Ureter (tissue), 1 donor: Measurements from ENCODE around the gene GOSR1. TPM values are rescaled to one million over a fixed set of nuclear protein-coding genes. Genes with fewer than 3 reads are reported as not detected.
"Not testable (repeated sequence)": the region's sequence is repeated elsewhere in the genome, so short reads cannot be mapped to it uniquely, and the experiment has no call there.

Source experiments
- DNase-seq: peaks from one replicate; pipeline ENCODE4 v3.0.0-alpha.2; 2020; ENCODE audit warnings: low spot score
- total RNA-seq: library from RNA; stranded (reverse); gene quantifications from one replicate; pipeline ENCODE4 v1.2.4, GENCODE V29; 2023
- donor health status: DM: yes; HTN: yes; CAD: no.

The GOSR1 gene
- total RNA-seq, 1 donor from 2014 or later = 61.0 TPM

DNA sequence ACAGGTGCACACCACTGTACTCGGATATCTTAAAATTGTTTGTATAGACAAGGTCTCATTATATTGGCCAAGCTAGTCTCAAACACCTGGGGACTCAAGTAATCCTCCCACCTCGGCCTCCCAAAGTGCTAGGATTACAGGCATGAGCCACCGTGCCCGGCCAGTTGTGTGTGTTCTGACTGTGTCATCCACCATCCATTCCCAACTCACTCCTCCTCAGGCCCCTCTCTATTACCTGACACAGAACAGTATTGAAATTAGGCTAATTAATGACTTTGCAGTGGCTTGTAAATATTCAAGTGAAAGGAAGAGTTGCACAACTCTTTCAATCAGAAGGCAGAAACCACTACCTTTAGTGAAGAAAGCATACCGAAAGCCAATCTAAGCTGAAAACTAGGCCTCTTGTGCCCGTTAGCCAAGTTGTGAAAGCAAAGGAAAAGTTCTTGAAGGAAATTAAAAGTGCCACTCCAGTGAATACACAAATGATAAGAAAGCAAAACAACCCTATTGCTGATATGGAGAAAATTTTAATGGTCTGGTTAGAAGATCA lies 28.7 kb downstream of the GOSR1 start:
- DNase-seq = no peak

DNA sequence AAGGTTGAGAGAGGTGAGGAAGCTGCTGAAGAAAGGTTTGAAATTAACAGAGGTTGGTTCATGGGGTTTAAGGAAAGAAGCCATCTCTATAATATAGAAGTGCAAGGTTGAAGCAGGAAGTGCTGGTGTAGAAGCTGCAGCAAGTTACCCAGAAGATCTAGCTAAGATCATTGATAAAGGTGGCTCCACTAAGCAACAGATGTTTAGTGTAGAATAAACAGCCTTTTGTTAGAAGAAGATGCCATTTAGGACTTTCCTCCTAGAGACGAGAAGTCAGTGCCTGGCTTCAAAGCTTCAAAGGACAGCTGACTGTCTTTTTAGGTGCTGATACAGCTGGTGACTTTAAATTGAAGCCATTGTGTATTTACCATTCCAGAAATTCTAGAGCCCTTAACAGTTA lies 29.3 kb downstream of the GOSR1 start:
- no peak for DNase-seq

DNA sequence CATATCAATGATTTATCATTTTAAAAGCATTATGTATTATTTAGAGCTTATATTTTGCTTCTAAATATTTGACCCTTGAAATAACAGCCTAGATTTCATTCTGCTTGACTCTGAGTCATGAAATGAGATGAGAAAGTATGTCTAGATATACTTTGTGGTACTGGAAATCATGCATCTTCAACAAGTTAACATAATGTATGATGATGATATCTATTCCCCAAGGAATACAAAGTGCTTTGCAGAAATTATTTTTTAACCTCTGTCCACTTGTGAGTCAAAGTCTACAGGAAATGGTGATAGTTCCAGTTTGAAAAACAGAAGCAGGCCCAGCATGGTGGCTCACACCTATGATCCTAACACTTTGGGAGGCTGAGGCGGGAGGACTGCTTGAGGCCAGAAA lies 36.1 kb downstream of the GOSR1 start:
- no peak for DNase-seq

DNA sequence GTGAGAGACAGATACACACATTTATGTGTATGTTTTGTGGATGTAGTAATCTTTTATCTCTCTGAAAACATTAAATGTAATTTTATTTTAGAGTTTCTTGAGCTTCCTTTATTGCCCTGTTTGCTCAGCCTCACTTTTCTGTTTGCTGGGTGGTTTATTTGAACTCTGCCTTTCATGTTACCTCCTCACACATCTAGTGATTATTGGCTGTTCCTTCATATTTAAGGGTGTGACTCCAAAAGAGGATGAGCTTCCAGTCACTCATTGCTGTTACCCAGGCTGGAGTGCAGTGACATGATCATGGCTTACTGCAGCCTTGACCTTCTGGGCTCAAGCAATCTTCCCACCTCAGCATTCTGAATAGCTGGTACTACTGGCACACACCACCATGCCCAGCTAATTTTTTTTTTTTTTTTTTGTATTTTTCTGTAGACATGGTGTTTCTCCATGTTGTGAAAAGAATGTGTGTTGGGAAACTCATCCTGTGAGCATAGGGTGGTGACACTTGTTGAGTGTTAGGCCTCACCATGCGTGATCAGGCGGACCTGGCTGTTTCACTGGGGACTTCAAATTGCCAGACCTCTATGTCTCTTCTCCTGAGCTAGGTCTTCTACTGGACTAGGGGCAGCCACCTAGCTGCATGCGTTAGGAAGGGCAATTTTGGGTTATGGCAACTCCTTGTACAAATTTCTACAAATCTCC lies 37.8 kb downstream of the GOSR1 start:
- DNase-seq = no peak

DNA sequence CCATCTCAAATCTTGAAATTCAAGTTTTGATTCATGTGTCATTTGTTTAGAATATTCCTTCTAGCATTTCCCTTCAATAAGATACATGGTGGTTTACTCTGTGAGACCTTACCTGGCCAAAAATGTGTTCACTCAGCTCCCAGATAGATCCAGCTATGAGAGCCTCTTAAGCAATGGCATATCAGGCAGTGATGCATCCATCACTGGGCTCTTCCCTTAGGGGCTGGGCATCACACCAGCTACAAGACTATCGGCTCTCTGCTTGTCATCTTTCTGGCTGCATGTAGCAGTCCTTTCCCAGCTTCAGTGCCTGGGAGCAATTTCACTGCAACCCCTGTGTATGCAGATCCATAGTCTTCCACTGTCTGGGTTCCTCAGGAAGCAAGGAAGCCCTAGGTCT lies 40.6 kb downstream of the GOSR1 start:
- DNase-seq = no peak

DNA sequence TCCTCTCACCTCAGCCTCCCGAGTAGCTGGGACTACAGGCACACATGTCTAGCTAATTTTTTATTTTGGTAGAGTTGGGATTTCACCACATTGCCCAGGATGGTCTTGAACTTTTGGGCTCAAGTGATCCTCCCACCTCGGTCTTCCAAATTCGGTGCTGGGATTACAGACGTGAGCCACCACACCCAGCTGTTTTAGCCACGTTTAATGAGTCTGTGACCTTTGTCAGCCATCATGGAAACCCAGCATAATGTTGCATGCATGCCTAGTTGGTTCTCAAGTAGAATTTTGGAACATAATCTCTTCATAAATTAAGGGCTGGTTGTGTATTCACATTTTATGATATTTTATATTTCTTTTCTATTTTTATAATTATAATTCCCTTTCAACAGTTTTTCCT lies 42.0 kb downstream of the GOSR1 start:
- no peak for DNase-seq

DNA sequence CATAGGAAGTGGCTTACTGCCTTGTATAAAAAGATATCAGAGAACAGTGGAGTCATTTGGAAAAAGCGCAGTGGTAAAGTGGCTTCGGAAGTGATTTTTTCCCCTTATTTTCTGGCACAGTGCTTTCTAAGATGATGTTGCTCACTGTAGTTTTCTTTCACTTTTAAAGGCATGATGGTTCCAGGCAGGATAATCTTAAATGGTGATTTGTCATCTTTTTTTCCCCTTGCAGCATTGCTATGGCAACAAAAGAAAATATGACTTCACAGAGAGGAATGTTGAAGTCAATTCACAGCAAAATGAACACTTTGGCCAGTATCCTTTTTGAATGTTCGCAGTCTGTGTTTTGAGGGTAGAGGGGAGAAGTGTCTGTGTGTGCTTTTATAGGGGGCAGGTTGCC lies 42.5 kb downstream of the GOSR1 start:
- no peak for DNase-seq

DNA sequence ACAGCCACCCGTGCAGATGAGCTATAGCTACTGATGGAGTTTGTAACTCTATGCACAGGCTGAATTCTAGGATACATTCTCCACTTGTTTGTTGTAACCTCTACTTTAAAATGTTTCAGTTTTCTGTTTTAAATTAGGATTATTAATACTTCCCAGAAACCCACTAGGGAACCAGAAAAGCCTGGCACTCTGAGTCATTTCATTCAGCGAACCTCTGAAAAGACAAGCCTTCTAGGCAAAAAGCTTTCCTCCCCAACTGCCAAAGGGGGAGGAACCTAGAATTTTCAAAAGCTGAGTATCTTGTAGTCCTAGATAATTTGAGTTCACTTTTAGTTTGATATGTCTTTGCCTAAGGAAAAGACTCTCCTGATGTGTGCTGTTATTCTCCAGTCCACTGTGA lies 43.2 kb downstream of the GOSR1 start:
- DNase-seq = no peak

DNA sequence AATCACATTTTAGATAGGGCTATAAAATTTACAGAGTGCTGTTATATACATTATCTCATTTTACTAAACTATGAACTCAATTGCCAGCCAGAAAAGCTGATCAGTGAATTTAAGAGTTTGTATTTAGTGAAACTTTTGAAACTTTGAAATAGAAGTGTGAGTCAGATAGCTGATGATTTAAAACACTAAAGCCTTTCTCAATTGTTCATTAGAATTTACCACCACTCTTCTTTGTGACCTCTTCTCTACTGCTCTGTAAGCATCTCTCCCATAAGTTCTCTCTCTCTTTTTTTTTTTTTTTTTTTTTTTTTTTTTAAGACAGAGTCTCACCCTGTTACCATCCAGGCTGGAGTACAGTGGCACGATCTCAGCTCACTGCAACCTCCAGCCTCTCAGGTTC lies 43.7 kb downstream of the GOSR1 start:
- DNase-seq = no peak

DNA sequence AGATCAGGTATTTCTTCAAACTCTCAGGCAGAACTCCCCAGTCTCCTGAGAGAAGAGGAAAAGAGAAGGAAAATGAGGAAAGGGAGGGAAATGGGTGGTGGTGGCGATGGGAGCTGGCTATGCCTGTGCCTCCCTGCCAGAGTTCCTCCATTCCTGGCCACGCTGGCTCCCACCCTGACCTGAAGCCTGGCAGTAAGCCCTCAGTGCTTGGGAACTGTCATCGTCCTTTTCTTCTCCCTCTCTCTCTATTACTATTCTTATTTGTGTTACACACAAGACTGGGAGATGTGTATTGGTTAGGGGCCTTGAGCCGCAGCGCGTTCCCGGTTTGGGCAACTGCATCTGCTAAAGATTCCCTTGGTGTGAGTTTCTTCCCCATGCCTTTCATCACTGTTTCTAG lies 44.6 kb downstream of the GOSR1 start:
- DNase-seq = no peak

DNA sequence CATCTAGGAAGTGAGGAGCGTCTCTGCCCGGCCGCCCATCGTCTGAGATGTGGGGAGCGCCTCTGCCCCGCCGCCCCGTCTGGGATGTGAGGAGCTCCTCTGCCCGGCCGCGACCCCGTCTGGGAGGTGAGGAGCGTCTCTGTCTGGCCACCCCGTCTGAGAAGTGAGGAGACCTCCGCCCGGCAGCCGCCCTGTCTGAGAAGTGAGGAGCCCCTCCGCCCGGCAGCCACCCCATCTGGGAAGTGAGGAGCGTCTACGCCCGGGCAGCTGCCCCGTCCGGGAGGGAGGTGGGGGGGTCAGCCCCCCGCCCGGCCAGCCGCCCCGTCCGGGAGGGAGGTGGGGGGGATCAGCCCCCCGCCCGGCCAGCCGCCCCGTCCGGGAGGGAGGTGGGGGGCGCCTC lies 46.0 kb downstream of the GOSR1 start:
- not testable (repeated sequence) for DNase-seq

DNA sequence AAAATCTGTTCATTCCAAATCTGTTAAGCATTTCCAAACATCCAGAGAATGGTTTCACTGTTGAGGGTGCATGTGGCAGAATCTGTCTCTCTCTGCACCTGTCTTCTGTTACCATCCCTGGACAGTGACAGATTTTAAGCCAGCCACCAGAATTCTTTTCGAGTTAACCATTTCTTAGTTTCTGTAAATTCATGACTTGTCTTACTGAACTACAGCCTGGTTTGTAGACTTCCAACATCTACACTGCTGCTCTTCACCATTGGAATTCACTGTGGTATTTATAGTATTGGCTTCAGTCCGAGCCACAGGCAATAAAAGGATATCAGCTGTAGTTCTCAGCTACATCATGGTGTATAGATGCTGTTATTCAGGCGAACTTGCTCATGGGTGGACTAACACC lies 47.6 kb downstream of the GOSR1 start:
- DNase-seq = no peak

DNA sequence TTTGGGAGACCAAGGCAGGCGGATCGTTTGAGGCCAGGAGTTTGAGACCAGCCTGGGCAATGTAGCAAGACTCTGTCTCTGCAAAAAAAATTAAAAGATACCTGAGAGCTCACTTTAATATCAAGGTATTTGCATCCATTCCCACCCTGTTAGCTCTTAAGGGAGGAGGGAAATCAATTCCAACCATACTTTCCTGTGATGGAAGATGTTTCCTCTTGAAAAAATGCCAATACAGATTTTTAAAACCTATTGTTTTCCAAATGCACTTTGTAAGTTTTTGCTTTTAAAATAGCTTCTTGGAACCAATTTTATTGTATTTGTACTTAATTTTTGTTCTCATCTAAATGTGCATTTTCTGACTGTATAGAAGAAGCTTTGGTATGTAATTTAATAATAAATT lies 49.2 kb downstream of the GOSR1 start:
- DNase-seq = no peak

DNA sequence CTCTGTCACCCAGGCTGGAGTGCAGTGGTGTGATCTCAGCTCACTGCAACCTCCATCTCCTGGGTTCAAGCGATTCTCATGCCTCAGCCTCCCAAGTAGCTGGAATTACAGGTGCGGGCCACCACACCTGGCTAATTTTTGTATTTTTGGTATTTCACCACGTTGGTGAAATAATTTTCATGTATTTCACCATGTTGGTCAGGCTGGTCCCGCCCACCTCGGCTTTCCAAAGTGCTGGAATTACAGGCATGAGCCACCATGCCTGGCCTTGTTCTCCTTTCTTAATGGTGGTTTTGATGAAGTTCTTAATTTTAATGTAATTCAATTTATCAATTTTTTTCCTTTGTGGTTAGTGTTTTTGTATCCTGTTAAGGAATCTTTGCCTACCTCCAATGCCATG lies 51.5 kb downstream of the GOSR1 start:
- DNase-seq = not testable (repeated sequence)

DNA sequence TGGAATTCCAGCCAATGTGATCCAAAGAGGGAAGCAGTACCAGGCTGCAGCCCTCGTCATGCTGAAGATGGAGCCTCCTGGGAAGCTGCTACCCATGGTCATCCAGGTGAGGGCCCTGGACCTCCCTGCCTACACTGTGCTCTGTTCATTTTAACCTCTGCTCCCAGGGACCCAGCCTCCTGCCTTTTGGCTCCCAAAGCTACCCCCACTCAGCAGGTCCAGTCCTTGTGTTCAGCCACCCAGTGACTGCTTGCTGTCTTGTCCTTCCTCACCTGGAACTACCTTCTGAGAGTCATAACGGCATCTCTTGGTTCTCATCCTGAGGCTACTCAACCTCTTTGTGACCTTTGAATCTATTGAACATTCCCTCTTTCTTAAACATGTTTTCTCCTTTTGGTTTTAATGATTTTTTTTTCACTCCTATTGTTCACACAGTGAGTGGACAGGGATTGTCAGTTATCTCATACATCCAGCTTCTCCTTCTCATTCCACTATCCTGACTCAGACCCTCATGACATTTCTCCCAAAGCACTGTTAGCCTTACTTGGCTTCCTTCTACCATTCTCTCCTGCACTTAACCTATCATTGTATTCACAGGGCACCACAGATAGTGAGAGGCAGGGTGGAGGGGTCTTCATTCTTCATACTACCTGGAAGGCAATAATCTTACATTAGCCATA lies 53.3 kb downstream of the GOSR1 start:
- DNase-seq = no peak

DNA sequence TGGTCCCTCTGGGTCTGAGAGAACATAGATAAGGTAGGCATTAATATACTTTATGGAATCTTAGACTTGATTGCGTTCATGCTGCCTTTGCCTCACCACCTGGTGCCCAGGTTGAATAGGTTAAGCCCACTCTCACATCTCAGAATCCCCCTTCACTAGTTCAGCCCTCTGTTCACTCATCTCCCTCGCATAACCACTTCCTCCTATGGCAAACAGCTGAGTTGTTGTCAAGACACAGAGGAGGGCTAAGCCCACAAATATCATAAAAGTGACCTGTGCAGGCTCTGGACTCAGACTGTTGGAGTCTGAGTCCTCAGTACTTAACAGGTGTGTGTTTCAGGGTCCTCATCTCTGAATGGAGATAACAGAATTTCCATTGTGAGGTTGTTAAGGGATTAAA lies 55.7 kb downstream of the GOSR1 start:
- DNase-seq = no peak

DNA sequence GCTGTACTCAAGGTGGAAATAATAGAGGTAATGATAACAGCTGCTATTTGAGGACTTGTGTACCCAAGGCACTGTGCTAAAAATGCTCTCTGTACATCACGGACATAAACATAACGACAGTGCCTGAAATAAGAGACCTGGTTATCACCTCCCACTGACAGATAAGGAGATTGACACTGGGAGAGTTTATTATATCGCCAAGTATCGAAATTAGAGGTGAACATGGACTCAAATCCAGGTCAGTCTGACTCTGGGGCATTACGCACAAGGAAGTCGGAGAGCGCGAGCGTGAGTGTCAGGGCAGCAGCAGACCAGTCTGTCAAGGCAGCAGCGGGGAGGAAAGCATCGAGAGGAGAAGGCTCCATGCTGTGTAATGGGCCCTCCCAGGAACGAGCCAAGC lies 57.1 kb downstream of the GOSR1 start:
- no peak for DNase-seq

DNA sequence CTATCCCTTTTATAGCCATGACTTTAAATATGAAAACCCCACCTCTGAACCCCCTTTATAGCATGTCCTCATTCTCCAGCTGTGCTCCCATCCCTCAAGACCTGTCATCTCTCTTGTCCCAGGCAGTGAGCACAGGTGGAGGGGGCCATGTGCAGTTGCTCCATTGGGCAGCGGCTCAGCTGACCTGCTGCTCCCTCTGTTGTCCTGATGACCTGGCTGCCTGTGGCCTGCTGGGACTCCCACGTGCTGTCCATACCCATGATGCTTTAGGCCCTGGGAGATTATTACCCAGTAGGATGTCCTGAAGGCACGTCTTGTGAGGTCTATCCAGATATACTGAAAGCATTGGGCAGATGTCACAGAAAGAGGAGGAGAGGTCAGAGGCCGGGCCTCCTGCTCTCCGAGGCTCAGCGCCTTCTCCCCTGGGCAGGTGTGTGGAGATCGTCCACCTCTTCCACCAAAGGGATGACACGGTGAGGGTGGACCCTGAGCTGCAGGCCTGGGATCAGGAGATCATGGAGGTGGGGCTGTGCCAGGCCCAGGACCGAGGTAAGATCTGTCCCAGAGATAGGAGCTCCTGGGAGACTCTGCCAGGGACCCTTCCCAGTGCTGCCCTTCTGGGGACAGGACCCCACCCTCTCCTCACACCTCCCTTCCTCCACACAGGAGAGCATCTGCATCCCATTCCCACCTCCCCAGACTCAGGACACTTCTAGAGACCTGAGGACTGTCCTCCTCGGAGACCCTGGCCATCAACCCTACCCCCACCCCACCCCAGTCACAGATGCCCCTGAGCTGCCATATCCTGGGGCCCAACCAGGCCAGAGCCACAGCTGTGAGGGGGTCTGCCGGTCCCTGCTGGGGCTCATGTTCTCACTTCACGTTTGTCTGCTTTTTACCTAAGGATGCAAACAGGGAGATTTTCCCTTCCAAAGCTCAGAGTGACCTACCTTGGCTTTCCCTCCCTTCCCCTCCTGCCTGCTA lies 58.0 kb downstream of the GOSR1 start:
- DNase-seq = no peak

DNA sequence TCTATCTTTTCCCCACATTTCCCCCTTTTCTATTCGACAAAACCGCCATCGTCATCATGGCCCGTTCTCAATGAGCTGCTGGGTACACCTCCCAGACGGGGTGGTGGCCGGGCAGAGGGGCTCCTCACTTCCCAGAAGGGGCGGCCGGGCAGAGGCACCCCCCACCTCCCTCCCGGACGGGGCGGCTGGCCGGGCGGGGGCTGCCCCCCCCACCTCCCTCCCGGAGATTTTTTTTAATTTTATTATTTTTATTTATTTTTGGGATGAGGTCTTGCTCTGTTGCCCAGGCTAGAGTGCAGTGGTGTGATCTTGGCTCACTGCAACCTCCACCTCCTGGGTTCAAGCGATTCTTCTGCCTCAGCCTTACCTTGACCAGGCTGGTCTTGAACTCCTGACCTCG lies 59.6 kb downstream of the GOSR1 start:
- not testable (repeated sequence) for DNase-seq

DNA sequence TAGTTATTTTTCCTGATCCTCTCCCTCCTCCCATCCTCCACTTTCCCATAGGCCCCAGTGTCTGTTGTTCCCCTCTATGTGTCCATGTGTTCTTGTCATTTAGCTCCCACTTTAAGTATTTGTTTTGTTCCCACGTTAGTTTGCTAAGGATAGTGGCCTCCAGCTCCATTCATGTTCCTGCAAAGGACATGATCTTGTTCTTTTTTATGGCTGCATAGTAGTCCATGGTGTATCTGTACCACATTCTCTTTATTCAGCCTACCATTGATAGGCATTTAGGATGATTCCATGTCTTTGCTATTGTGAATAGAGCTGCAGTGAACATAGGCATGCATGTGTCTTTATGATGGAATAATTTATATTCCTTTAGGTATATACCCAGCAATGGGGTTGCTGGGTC lies 60.5 kb downstream of the GOSR1 start:
- not testable (repeated sequence) for DNase-seq

DNA sequence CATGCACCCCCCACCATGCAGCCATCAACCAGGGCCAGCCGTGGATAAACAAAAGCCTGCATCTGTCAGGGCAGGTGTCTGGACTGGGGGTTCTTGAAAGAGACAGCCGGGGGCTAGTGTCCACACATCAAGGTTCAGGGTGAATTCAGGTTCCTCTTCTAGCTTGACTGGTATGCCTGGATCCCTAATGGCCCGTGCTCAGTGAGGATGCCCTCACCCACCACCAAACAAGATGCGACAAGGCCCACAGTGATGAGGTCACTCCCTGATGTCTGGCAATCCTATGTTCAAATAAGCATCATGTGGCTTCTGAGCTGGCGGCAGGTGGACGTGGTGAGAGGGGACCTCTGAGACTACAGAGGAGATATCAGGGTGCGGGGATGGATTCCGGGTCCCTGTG lies 64.6 kb downstream of the GOSR1 start:
- DNase-seq = no peak

DNA sequence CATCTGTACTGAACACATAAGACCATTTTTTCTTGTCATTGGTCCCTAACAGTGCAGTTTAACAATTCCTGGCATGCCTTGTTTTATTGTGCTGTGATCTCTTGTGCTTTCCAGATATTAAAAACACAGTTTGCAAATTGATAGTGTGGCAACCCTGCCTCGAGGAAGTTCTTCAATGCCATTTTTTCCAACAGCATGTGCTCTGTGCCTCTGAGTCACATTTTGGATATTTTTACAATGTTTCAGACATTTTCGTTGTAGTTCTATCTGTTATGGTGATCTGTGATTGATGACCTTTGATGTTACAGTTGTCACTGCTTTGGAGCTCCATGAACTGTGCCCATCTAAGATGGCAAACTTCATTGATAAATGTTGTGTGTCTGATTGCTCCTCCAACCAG lies 66.2 kb downstream of the GOSR1 start:
- no peak for DNase-seq
